Hepatocyte (in vitro differentiated cells): ENCODE measurements around the gene NT5M.

Experiments
- CTCF ChIP-seq: fragments of 200-600 bp; sonication (generic); IDR thresholded peaks from 2 replicates; pipeline ENCODE4 v1.5.1; 2016; ENCODE audit warnings: antibody characterized with exemption, mild to moderate bottlenecking; ENCODE audit not compliant: poor library complexity
- EZH2 ChIP-seq: fragments of 200-600 bp; sonication (generic); IDR thresholded peaks from 2 replicates; pipeline ENCODE4 v1.6.1; 2016; ENCODE audit warnings: antibody characterized with exemption, mild to moderate bottlenecking, borderline replicate concordance

GRCh38 chr17:17285951-17286350 lies 17.2 kb upstream of the NT5M start:
- TF ChIP-seq CTCF (no peak), EZH2 (no peak)
